Spinal cord (tissue), 10 donors: ENCODE data around the gene HHATL. TPM values are rescaled to one million over a fixed set of nuclear protein-coding genes. Genes with fewer than 3 reads are reported as not detected.

Experiments used
- DNase-seq, 6 donors: peaks; one replicate each; pipeline versions ENCODE4 v3.0.0 to v3.0.0-alpha.2; 2013 to 2015; ENCODE audit warnings: low spot score in 6 of 6, low read depth in 4 of 6
- H3K27ac ChIP-seq: one replicate; pipeline ENCODE4 v1.5.1; 2013; ENCODE audit warnings: low read depth, low read length, control low read depth
- H3K27me3 ChIP-seq: one replicate; pipeline ENCODE4 v1.6.1; 2013; ENCODE audit warnings: low read length; ENCODE audit not compliant: control insufficient read depth, insufficient read depth
- H3K36me3 ChIP-seq: one replicate; pipeline ENCODE4 v1.6.1; 2013; ENCODE audit warnings: low read length; ENCODE audit not compliant: control insufficient read depth, insufficient read depth
- H3K4me1 ChIP-seq: one replicate; pipeline ENCODE4 v1.6.1; 2013; ENCODE audit warnings: low read length; ENCODE audit not compliant: control insufficient read depth, insufficient read depth
- H3K4me3 ChIP-seq: one replicate; pipeline ENCODE4 v1.5.1; 2013; ENCODE audit warnings: low read depth, low read length, control low read depth
- H3K9me3 ChIP-seq: one replicate; pipeline ENCODE4 v1.6.1; 2013; ENCODE audit warnings: low read length; ENCODE audit not compliant: control insufficient read depth, insufficient read depth
- WGBS: methylation state at CpG from one replicate; pipeline ENCODE4 v1.1.5; 2013; ENCODE audit warnings: missing lambda C conversion rate; ENCODE audit not compliant: insufficient coverage; 5-methylcytosine and 5-hydroxymethylcytosine counted together
- polyA plus RNA-seq, 2 donors: library from polyadenylated mRNA; unstranded; fragments of 120-200 nt; gene quantifications; one replicate each; pipeline ENCODE4 v1.2.1, GENCODE V29; 2013; ENCODE audit not compliant: insufficient read length in 2 of 2
- total RNA-seq, 2 donors: library from RNA; depleted of rRNA in 1 of 2; stranded (reverse); fragments of 120-200 nt in 1 of 2; fragments of >200 nt in 1 of 2; gene quantifications; one replicate each; pipeline versions ENCODE4 v1.2.3 to v1.2.4, GENCODE V29; 2013 to 2014
- donor health status: healthy.

Gene HHATL
- total and polyA plus RNA-seq, 4 donors: 2.1 to 7.2 (median 3.5) TPM

DNA sequence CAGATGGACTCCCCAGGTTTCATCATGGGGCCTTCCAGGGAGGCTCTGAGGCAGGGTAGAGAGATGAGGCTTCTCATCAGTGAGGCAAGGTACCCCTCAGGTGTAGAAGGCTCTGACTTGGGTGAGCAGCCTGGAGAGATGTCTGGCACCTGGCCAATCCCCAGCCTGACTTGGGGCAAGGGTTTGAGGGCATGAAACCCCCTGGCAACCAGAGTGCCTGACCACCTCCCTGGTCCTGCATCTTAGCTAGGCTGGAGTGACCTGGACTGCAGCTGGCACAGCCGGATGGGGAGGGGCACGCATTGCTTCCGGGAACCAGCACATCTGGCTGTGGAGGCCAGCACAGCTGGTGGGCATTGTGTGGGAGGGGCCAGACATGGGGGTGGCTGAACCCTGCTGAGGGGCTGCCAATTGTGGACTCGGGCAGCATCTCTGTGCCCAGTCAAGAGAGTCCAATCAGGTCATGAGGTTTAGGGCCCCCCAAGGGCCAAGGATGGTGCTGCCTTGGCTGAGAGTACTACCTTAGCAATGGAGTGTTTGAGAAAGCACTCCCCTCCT is 47.2 kb downstream of the HHATL start:
- peak overlapping the region; percentile 80 for H3K4me3 ChIP-seq
- 35% methylated on average over 4 of the region's 4 CpGs for WGBS
- H3K9me3 ChIP-seq: no peaks in the 10 kb centered on the region
- H3K27me3 ChIP-seq: no peaks in the 10 kb centered on the region
- H3K27ac ChIP-seq: peak overlapping the region; percentile 73
- DNase-seq: no peak
- peaks cover 43% of the 10 kb centered on the region for H3K36me3 ChIP-seq
- peaks cover 85% of the 10 kb centered on the region for H3K4me1 ChIP-seq

DNA sequence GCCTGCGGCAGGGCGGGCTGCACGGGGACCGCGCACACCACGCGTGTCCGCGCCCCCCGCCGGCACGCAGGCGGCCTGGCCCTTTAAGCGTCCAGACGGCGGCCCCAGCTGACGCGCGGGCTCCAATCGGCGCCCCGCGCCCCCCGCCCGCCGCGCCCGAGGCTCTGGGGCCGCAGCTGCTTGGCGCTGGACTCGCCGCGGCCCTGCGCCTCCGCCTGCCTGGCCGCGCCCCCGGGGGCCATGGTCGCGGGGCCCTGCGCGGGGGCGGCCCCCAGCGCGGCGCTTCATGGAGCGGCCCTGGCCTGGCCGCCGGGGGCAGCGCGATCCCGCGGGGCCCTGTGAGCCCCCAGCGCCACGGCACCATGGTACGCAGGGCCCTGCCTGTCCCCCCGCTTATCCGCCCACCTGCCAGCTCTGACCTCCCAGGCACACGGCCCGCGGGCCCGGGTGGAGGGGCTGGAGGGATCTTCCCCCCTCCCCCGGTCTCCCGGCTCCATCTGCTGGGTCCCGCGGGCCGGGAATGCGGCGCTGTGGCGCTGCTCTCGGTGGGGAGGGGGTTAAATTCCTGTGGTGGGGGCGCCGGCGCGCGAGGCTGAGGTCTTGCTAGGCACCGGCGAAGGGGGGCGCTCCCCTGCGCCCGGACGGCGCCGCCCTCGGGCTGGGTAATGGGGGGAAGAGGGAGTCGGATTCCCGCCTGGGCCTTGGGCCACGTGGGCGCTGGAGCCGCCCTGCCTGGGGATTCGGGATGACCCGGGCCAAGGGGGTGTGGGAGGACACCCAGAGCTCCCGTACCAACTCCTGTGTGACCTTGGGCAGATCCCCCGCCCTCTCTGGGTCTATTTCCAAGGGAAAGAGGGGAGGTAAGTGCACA is 48.0 kb downstream of the HHATL start:
- peak in 5 of 6 donors; percentile 57 to 90 (median 71) for DNase-seq
- Histone ChIP-seq H3K27me3 (no peaks in the 10 kb centered on the region), H3K36me3 (peaks cover 34% of the 10 kb centered on the region), H3K4me3 (peak overlapping the region; percentile 80), H3K27ac (peak overlapping the region; percentile 73), H3K4me1 (peaks cover 77% of the 10 kb centered on the region), H3K9me3 (no peaks in the 10 kb centered on the region)
- under 1% methylated on average over 84 of the region's 94 CpGs for WGBS

DNA sequence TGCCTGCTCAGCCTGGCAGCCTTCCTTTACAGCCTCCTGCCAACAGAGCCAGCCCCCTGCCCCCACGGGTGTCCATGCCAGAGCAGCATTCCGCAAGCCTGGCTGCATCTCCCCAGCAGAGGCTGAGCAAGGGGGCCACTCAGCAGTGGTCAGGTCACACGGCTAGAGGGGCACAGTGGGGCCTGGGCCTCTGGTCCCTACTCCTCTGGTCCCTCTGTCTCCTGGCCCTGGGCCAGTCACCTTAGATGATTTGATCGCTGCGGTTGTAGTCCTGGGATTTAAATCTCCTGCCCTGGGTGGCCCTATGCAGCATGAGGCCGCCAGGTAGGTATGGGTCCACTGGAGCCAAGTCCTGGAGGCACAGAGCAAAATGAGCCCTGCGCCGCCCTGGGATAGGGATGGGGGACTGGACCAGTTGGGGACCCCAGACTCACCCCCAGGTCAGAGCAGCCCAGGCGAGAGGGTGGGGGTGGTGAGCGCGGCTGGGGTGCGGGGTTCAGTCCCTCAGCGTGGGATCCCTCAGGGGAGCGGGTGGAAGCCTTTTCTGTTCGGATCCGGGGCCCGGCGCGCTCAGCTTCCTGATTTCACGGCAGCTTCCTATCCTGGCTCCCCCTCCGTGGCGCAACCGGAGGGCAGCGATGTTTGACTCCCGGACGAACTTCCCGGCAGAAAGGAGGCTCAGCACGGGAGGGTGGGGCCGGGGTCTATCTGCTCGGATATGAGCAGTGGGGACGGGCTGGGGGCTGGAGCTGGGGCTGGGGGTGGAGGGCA is 48.9 kb downstream of the HHATL start, which contains the start of gene ZBTB47:
ZBTB47 (plus strand) TSS at position 138 of the 771 bp plus-strand sequence. CDS start 4,659 bp downstream, outside the sequence.
- Histone ChIP-seq H3K4me3 (peak within 1 kb of the TSS; percentile 83), H3K27ac (peak within 1 kb of the TSS; percentile 73), H3K27me3 (no peaks in the 10 kb centered on the region), H3K9me3 (no peaks in the 10 kb centered on the region), H3K4me1 (peaks cover 71% of the 10 kb centered on the region), H3K36me3 (peaks cover 28% of the 10 kb centered on the region)
- DNase-seq: peak in 2 of 6 donors; percentile 47 to 78
- 2% methylated on average over 31 of the region's 31 CpGs for WGBS

DNA sequence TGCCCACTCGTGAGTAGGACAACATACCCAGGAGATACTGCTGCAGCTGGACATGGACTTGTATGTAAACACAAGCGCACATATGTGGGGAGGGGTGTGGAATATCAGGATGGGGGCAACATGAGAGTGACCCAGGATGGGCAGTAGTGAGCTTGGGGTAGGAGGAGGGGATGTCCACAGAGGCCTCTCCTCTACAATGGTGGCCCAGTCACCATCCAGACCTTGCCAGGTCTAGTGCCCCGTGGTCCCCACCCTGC is 49.4 kb downstream of the HHATL start:
- H3K27ac ChIP-seq: peak overlapping the region; percentile 61
- WGBS: 41% methylated on average over 3 of the region's 3 CpGs

DNA sequence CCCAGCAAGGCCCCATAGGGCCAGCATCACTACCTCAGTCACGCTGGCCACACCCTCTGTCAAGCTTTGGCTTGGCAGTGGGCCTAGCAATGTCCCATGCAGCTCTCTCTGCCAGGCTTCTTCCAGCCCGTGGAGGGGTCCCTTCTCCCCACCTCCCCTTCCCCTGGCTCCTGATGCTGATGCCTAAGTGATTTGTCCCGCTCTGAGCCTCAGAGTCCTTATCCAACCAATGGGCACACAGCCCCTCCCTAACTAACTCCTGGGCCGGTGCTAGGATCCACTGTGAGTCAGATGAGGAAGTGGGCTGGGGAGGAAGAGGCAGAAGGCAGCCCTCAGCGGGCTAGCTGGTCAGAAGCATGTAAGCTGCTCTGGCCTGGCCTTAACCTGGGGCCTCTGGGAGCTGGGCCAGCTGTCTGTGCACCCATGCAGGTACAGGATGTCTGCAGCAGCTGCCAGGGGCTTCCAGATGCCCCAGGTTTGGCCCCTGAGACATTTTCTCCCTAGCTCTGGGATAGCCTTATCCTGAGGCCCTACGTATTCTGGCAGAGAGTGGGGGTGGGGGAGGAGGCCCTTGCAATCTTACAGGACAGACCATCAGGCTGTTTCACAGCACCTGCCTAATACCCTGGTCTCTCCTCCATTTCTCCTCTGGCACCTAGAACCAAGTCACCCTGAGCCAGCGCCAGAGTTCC is 49.8 kb downstream of the HHATL start:
- WGBS: 43% methylated on average over 4 of the region's 7 CpGs
- peak overlapping the region; percentile 61 for H3K27ac ChIP-seq
- peaks cover 20% of the 10 kb centered on the region for H3K36me3 ChIP-seq
- peak overlapping the region; percentile 83 for H3K4me3 ChIP-seq
- no peaks in the 10 kb centered on the region for H3K9me3 ChIP-seq
- DNase-seq: peak in 1 of 6 donors; percentile 20
- H3K4me1 ChIP-seq: peaks cover 67% of the 10 kb centered on the region
- no peaks in the 10 kb centered on the region for H3K27me3 ChIP-seq

More for the DNA sequence above, 49.4 kb downstream of the HHATL start:
- Histone ChIP-seq H3K4me1 (peaks cover 67% of the 10 kb centered on the region), H3K36me3 (peaks cover 25% of the 10 kb centered on the region), H3K4me3 (peak overlapping the region; percentile 83), H3K27me3 (no peaks in the 10 kb centered on the region), H3K9me3 (no peaks in the 10 kb centered on the region)
- DNase-seq: no peak

DNA sequence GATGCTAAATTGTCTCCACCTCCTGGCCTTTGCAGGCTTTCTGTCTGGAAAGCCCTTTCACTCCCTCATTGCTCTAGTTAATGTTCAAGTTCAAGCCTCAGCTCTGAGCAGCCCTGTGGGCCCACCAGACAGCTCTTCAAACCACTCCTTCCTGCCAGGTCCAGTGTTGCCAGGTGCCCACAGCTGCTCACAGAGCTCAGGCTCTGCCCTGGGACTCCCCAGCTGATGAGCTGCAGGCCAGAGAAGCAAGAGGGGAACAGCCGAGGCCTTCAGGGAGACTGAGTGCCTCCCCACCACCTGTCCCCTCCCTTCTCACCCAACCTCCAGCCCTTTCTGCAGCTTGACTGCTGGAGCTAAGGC is 50.4 kb downstream of the HHATL start:
- WGBS: 33% methylated on average over 1 of the region's 1 CpG

DNA sequence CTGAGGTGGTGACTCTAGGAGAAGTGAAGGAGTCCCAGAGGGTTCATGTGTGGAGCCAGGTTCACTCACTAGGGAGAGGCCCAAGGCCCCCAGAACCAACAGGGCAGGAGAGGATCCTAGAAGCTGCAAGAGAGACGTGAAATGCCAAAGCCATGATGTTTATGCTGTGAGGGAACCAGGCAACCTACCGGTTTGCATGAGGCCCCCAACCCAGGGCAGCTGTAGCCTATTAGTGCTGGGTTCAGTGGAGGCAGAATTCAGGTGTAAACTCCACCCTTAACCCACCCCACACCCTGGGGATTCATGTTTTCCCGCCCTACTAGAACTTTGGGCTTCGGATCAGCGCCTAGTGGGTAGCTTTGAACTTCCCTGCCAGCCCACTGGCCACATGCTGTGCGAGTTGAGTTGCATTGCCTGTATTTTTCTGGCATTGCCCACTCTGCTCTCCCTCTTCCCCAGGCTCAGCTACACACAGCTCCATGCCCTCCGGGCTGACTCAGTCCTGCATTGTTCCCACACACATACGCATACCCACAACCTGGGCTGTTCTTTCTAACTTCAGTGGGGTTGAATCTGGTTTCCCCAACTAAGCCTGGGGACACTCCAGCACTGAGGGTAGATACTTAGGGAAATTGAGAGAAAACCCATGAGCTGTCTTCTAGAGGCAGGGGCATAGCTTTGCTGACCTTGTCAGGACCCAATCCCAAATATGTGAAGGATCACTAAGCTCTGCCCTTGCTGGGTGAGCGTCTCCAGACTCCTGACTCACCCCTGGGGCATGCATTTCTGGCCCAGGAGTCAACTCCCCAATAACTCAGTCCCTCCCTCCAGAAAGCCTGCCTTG is 51.1 kb downstream of the HHATL start:
- no peak overlapping the region for H3K4me3 ChIP-seq

More for the DNA sequence above, 50.4 kb downstream of the HHATL start:
- Histone ChIP-seq H3K27me3 (no peaks in the 10 kb centered on the region), H3K27ac (peak overlapping the region; percentile 25), H3K4me1 (peaks cover 63% of the 10 kb centered on the region), H3K4me3 (no peak overlapping the region), H3K36me3 (peaks cover 15% of the 10 kb centered on the region), H3K9me3 (no peaks in the 10 kb centered on the region)
- no peak for DNase-seq

DNA sequence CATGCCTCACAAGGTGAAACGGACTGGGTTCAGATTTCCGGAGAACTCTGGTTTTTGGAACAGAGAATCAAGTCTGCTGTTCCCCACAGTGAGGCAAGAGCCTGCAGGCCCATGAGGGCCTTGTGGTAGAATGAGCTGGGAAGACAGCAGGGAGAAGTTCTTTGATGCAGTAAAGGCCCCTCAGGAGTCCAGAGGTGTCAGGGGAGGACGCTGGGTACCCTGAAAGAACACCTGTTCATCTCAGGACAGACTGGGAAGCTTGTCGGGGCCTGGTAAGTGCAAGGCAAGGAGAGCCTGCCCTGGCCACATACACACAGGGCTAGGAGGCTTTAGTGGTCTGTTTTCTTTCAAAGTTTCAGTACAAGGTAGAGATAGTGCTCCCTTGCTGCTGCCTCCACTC is 52.8 kb downstream of the HHATL start:
- H3K27me3 ChIP-seq: no peaks in the 10 kb centered on the region
- no peaks in the 10 kb centered on the region for H3K9me3 ChIP-seq
- WGBS: 93% methylated on average over 4 of the region's 4 CpGs
- DNase-seq: no peak
- peaks cover 15% of the 10 kb centered on the region for H3K36me3 ChIP-seq
- no peak overlapping the region for H3K27ac ChIP-seq
- H3K4me1 ChIP-seq: peaks cover 38% of the 10 kb centered on the region
- H3K4me3 ChIP-seq: no peak overlapping the region

More for the DNA sequence above, 51.1 kb downstream of the HHATL start:
- WGBS: 57% methylated on average over 6 of the region's 9 CpGs
- no peaks in the 10 kb centered on the region for H3K27me3 ChIP-seq
- peaks cover 55% of the 10 kb centered on the region for H3K4me1 ChIP-seq
- H3K36me3 ChIP-seq: peaks cover 11% of the 10 kb centered on the region
- DNase-seq: no peak
- no peaks in the 10 kb centered on the region for H3K9me3 ChIP-seq
- no peak overlapping the region for H3K27ac ChIP-seq
